ENCODE results near the gene ZNF573.
"Not testable (repeated sequence)": the region's sequence is repeated elsewhere in the genome, so short reads cannot be mapped to it uniquely, and the experiment has no call there.

DNA sequence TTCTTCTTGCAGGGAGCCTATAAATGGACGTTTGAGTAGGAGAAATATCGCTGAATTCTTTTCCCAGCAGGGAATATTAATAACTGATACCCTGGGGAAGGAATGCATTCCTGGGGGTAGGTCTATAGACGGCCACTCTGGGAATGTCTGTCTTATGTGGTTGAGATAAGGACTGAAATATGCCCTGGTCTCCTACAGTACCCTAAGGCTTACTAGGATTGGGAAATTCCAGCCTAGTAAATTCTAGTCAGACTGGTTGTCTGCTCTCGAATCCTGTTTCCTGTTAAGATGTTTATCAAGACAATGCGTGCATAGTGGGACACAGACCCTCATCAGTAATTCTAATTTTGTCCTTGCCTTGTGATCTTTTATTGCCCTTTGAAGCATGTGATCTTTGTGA is 36.2 kb upstream of the ZNF573 start:
- not testable (repeated sequence) for TF ChIP-seq POLR2AphosphoS5 (IDR thresholded peaks at IDR 0.05; ENCODE audit: low read depth); EZH2 (IDR thresholded peaks at IDR 0.05; ENCODE audit: low read depth, unreplicated experiment); ZNF114 (CRISPR knock-in tag; IDR thresholded peaks at IDR 0.05); EZH2phosphoT487 (IDR thresholded peaks at IDR 0.05; ENCODE audit: unreplicated experiment); CREB1 (CRISPR knock-in tag; IDR thresholded peaks at IDR 0.05; ENCODE audit: low read depth); STAT1 (IDR thresholded peaks at IDR 0.05; ENCODE audit: unreplicated experiment); ZNF331 (CRISPR knock-in tag; IDR thresholded peaks at IDR 0.05; ENCODE audit: low read depth)
- TF ChIP-seq, protein P1, sequence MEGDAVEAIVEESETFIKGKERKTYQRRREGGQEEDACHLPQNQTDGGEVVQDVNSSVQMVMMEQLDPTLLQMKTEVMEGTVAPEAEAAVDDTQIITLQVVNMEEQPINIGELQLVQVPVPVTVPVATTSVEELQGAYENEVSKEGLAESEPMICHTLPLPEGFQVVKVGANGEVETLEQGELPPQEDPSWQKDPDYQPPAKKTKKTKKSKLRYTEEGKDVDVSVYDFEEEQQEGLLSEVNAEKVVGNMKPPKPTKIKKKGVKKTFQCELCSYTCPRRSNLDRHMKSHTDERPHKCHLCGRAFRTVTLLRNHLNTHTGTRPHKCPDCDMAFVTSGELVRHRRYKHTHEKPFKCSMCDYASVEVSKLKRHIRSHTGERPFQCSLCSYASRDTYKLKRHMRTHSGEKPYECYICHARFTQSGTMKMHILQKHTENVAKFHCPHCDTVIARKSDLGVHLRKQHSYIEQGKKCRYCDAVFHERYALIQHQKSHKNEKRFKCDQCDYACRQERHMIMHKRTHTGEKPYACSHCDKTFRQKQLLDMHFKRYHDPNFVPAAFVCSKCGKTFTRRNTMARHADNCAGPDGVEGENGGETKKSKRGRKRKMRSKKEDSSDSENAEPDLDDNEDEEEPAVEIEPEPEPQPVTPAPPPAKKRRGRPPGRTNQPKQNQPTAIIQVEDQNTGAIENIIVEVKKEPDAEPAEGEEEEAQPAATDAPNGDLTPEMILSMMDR (conservative IDR thresholded peaks at IDR 0.05; ENCODE audit: low read depth in 2 of 2): not testable (repeated sequence)
- TF ChIP-seq, protein P2, sequence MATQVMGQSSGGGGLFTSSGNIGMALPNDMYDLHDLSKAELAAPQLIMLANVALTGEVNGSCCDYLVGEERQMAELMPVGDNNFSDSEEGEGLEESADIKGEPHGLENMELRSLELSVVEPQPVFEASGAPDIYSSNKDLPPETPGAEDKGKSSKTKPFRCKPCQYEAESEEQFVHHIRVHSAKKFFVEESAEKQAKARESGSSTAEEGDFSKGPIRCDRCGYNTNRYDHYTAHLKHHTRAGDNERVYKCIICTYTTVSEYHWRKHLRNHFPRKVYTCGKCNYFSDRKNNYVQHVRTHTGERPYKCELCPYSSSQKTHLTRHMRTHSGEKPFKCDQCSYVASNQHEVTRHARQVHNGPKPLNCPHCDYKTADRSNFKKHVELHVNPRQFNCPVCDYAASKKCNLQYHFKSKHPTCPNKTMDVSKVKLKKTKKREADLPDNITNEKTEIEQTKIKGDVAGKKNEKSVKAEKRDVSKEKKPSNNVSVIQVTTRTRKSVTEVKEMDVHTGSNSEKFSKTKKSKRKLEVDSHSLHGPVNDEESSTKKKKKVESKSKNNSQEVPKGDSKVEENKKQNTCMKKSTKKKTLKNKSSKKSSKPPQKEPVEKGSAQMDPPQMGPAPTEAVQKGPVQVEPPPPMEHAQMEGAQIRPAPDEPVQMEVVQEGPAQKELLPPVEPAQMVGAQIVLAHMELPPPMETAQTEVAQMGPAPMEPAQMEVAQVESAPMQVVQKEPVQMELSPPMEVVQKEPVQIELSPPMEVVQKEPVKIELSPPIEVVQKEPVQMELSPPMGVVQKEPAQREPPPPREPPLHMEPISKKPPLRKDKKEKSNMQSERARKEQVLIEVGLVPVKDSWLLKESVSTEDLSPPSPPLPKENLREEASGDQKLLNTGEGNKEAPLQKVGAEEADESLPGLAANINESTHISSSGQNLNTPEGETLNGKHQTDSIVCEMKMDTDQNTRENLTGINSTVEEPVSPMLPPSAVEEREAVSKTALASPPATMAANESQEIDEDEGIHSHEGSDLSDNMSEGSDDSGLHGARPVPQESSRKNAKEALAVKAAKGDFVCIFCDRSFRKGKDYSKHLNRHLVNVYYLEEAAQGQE (IDR thresholded peaks at IDR 0.05; ENCODE audit: unreplicated experiment): not testable (repeated sequence)
- TF ChIP-seq, protein P3, sequence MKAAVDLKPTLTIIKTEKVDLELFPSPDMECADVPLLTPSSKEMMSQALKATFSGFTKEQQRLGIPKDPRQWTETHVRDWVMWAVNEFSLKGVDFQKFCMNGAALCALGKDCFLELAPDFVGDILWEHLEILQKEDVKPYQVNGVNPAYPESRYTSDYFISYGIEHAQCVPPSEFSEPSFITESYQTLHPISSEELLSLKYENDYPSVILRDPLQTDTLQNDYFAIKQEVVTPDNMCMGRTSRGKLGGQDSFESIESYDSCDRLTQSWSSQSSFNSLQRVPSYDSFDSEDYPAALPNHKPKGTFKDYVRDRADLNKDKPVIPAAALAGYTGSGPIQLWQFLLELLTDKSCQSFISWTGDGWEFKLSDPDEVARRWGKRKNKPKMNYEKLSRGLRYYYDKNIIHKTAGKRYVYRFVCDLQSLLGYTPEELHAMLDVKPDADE (IDR thresholded peaks at IDR 0.05): not testable (repeated sequence)
